K562 (cell line): ENCODE results near the gene SLC6A1. TPM values are rescaled to one million over a fixed set of nuclear protein-coding genes. Genes with fewer than 3 reads are reported as not detected.

Experiments used
- ATAC-seq: fragments of 200-7000 bp; cut with Tn5 transposase; 3 replicates; pipeline ENCODE4 v1.9.1; 2020; ENCODE audit warnings: moderate library complexity
- BruUV-seq: library from RNA; stranded (reverse); fragments of 400-500 nt; replicated peaks from 2 replicates; lab custom pipeline; 2021; lab: Mats Ljungman, UMichigan
- CTCF ChIA-PET: fragments of 300-600 bp; formaldehyde crosslinking; extraction: SDS; loops from one replicate; lab custom pipeline; 2021; ENCODE audit warnings: low intra/inter-chr PET ratio; lab: Yijun Ruan, JAX
- POLR2A ChIA-PET: fragments of 300-600, 350-650 bp; sonication (Branson Sonifier 250); formaldehyde crosslinking; extraction: SDS; loops from one replicate; lab custom pipeline; 2021; ENCODE audit warnings: antibody characterized with exemption, inconsistent platforms; lab: Yijun Ruan, JAX
- DNase-seq, 4 experiments: peaks; one replicate each; pipeline versions ENCODE4 v3.0.0 to v3.0.0-alpha.2; 2011 to 2018; ENCODE audit warnings: low spot score in 3 of 4, mixed read lengths in 3 of 4; ENCODE audit errors: extremely low read depth in 1 of 4
- FAIRE-seq: peaks from 2 replicates; lab custom pipeline; 2011; peaks lifted over from hg19 to GRCh38; lab: Jason Lieb, UNC
- H2AFZ ChIP-seq: 2 replicates; pipeline ENCODE4 v1.6.0; 2011; ENCODE audit warnings: low read depth, low read length, control low read depth, inconsistent platforms
- H3K27ac ChIP-seq: fragments of 200-600 bp; 3 replicates; pipeline ENCODE4 v1.8.0; 2011; ENCODE audit warnings: low read depth, mild to moderate bottlenecking, control low read depth, inconsistent platforms, low read length, moderate library complexity, mixed read lengths; ENCODE audit errors: extremely low read depth
- H3K27me3 ChIP-seq, 2 experiments: fragments of 300-600 bp in 1 of 2; 2 replicates in 1 of 2; 3 replicates in 1 of 2; pipeline versions ENCODE4 v1.6.0 to v1.8.0; 2011; ENCODE audit warnings: inconsistent platforms in 2 of 2, low read length in 2 of 2, mild to moderate bottlenecking in 1 of 2, mixed read lengths in 1 of 2, moderate library complexity in 1 of 2; ENCODE audit not compliant: control insufficient read depth in 2 of 2, insufficient read depth in 2 of 2
- H3K36me3 ChIP-seq: fragments of 300-600 bp; 3 replicates; pipeline ENCODE4 v1.8.0; 2011; ENCODE audit warnings: mild to moderate bottlenecking, low read length, inconsistent platforms; ENCODE audit not compliant: control insufficient read depth, insufficient read depth
- H3K4me1 ChIP-seq, 2 experiments: fragments of 200-600 bp in 1 of 2; replicated peaks in 1 of 2; 2 replicates in 1 of 2; 3 replicates in 1 of 2; pipeline versions ENCODE4 v1.5.1 to v1.8.0; 2011; ENCODE audit warnings: inconsistent platforms in 2 of 2, low read length in 2 of 2, mild to moderate bottlenecking in 1 of 2, mixed read lengths in 1 of 2, moderate library complexity in 1 of 2; ENCODE audit not compliant: control insufficient read depth in 2 of 2, insufficient read depth in 2 of 2
- H3K4me2 ChIP-seq: 2 replicates; pipeline ENCODE4 v1.6.1; 2011; ENCODE audit warnings: low read length, control low read depth, inconsistent platforms, mixed read lengths; ENCODE audit not compliant: insufficient read depth
- H3K4me3 ChIP-seq: fragments of 200-600 bp; sonication (generic), shearing (Covaris generic); 2 replicates; pipeline ENCODE4 v1.5.1; 2016; ENCODE audit warnings: control low read depth, inconsistent platforms
- H3K79me2 ChIP-seq: fragments of 200-600 bp; 3 replicates; pipeline ENCODE4 v1.8.0; 2011; ENCODE audit warnings: low read length, inconsistent platforms; ENCODE audit not compliant: control insufficient read depth, insufficient read depth
- H3K9ac ChIP-seq, 2 experiments: 2 replicates each; pipeline versions ENCODE4 v1.6.0 to v1.6.1; 2011; ENCODE audit warnings: low read depth in 2 of 2, low read length in 2 of 2, control low read depth in 1 of 2, inconsistent platforms in 1 of 2, mild to moderate bottlenecking in 1 of 2, mixed read lengths in 1 of 2; ENCODE audit not compliant: insufficient read depth in 1 of 2
- H3K9me1 ChIP-seq: one replicate; pipeline ENCODE4 v1.6.0; 2011; ENCODE audit warnings: inconsistent platforms, mild to moderate bottlenecking, low read length, moderate library complexity; ENCODE audit not compliant: control insufficient read depth, insufficient read depth
- H3K9me3 ChIP-seq: replicated peaks from 2 replicates; pipeline ENCODE4 v1.5.1; 2011; ENCODE audit warnings: low read depth, low read length, inconsistent platforms; ENCODE audit not compliant: control insufficient read depth, insufficient read depth
- H4K20me1 ChIP-seq: replicated peaks from 2 replicates; pipeline ENCODE4 v1.6.1; 2011; ENCODE audit warnings: low read length, inconsistent platforms, mixed read lengths; ENCODE audit not compliant: control insufficient read depth, insufficient read depth
- CAMTA2 ChIP-seq: fragments of 250-450 bp; sonication (Bioruptor Pico); conservative IDR thresholded peaks from 2 replicates; pipeline ENCODE4 v1.5.1; 2022
- CEBPG ChIP-seq, 3 experiments: fragments of 200-800 bp in 1 of 3; sonication (Bioruptor generic) in 1 of 3; sonication (generic) in 1 of 3; formaldehyde crosslinking in 1 of 3; IDR thresholded peaks in 2 of 3; conservative IDR thresholded peaks in 1 of 3; 2 replicates each; pipeline versions ENCODE4 v1.6.1 to v1.8.0; 2016 to 2022; ENCODE audit warnings: missing compliant biosample characterization in 2 of 3, missing genetic modification characterization in 2 of 3, mild to moderate bottlenecking in 1 of 3, missing genetic modification reagents in 1 of 3
- HDAC2 ChIP-seq: fragments of 450-650 bp; IDR thresholded peaks from 2 replicates; pipeline ENCODE4 v1.6.1; 2016; ENCODE audit warnings: mild to moderate bottlenecking
- HNRNPL ChIP-seq: fragments of 200-400 bp; formaldehyde crosslinking; IDR thresholded peaks from 2 replicates; pipeline ENCODE4 v1.6.1; 2017; ENCODE audit warnings: low read depth, mild to moderate bottlenecking, low read length
- NFXL1 ChIP-seq: fragments of 450-650 bp; formaldehyde crosslinking; IDR thresholded peaks from 2 replicates; pipeline ENCODE4 v1.4.0; 2021; ENCODE audit warnings: mild to moderate bottlenecking
- RAD21 ChIP-seq, 2 experiments: fragments of 250-450 bp in 1 of 2; fragments of 450-650 bp in 1 of 2; sonication (Bioruptor Pico) in 1 of 2; formaldehyde crosslinking in 1 of 2; IDR thresholded peaks in 1 of 2; conservative IDR thresholded peaks in 1 of 2; 2 replicates each; pipeline versions ENCODE4 v1.4.0 to v1.8.0; 2020 to 2022; ENCODE audit warnings: mild to moderate bottlenecking in 2 of 2, moderate library complexity in 1 of 2
- SMAD4 ChIP-seq: fragments of 250-450 bp; sonication (Bioruptor Pico); conservative IDR thresholded peaks from 2 replicates; pipeline ENCODE4 v1.8.0; 2021; ENCODE audit warnings: inconsistent platforms, mild to moderate bottlenecking, moderate library complexity
- ZBTB8A ChIP-seq: fragments of 450-650 bp; IDR thresholded peaks from 2 replicates; pipeline ENCODE4 v1.6.1; 2018; ENCODE audit warnings: mild to moderate bottlenecking, moderate library complexity; ENCODE audit not compliant: partially characterized antibody
- ZFP1 ChIP-seq: fragments of 450-650 bp; formaldehyde crosslinking; IDR thresholded peaks from 2 replicates; pipeline ENCODE4 v1.4.0; 2020; ENCODE audit warnings: mild to moderate bottlenecking, mixed read lengths
- ZNF174 ChIP-seq: fragments of 250-450 bp; sonication (Bioruptor Pico); IDR thresholded peaks from 2 replicates; pipeline ENCODE4 v1.4.0; 2020; ENCODE audit warnings: mild to moderate bottlenecking
- ZNF175 ChIP-seq: fragments of 200-800 bp; sonication (Bioruptor generic); IDR thresholded peaks from 2 replicates; pipeline ENCODE4 v1.6.1; 2016; ENCODE audit warnings: low read depth, mild to moderate bottlenecking, missing genetic modification characterization, missing compliant biosample characterization
- ZNF3 ChIP-seq: fragments of 250-450 bp; sonication (Bioruptor Pico); IDR thresholded peaks from 2 replicates; pipeline ENCODE4 v1.5.0; 2021; ENCODE audit warnings: mild to moderate bottlenecking, moderate library complexity
- ZNF512 ChIP-seq: IDR thresholded peaks from 2 replicates; pipeline ENCODE4 v1.6.1; 2016; ENCODE audit warnings: missing genetic modification characterization, missing compliant biosample characterization
- ZNF57 ChIP-seq: fragments of 450-650 bp; formaldehyde crosslinking; IDR thresholded peaks from 2 replicates; pipeline ENCODE4 v1.4.0; 2020; ENCODE audit warnings: mild to moderate bottlenecking, moderate library complexity
- WGBS: fragments of 100-300 bp; shearing (Covaris generic); methylation state at CpG from one replicate; pipeline ENCODE4 v1.1.6; 2016; ENCODE audit warnings: low coverage, mixed read lengths; ENCODE audit not compliant: insufficient coverage; ENCODE audit errors: missing lambda C conversion rate; 5-methylcytosine and 5-hydroxymethylcytosine counted together
- in situ Hi-C: fragments of 300-500 bp; cut with MboI; formaldehyde crosslinking; loops from 4 replicates; pipeline ENCODE4 v1.15.0; 2018; ENCODE audit warnings: inconsistent platforms, mixed read lengths
- intact Hi-C: fragments of 100-400 bp; cut with micrococcal nuclease; formaldehyde crosslinking; loops from 2 replicates; pipeline ENCODE4 v1.14.2; 2022
- polyA plus RNA-seq, 8 experiments: library from polyadenylated mRNA; depleted of rRNA in 4 of 8; stranded (reverse) in 5 of 8; unstranded in 3 of 8; fragments of >200 nt; fragmentation: Nextera tagmentation in 2 of 8; fragmentation: Illumina TruSeq in 1 of 8; extraction: Ambion mirVana in 2 of 8; extraction: Trizol in 1 of 8; gene quantifications; 2 replicates each; pipeline versions ENCODE4 v1.2.1 to v1.2.3, GENCODE V29; 2011 to 2014; ENCODE audit warnings: inconsistent platforms in 1 of 8, missing spikeins in 1 of 8
- total RNA-seq, 7 experiments: library from RNA; depleted of rRNA in 6 of 7; stranded (reverse); fragments of >200 nt in 6 of 7; fragmentation: Illumina TruSeq in 2 of 7; extraction: Trizol in 2 of 7; gene quantifications; 2 replicates each; pipeline versions ENCODE4 v1.2.1 to v1.2.3, GENCODE V29; 2011 to 2021; ENCODE audit warnings: low replicate concordance in 1 of 7
- TF ChIP-seq, protein P1 (sequence below): sonication (generic); formaldehyde crosslinking; IDR thresholded peaks from 2 replicates; pipeline ENCODE4 v1.8.0; 2022; ENCODE audit warnings: mild to moderate bottlenecking, missing genetic modification reagents, borderline replicate concordance

The SLC6A1 gene
- total and polyA plus RNA-seq, 9 of the 15 experiments (the other 6 are each of a cell fraction or from before 2014, with no cell fraction given) = not detected

DNA sequence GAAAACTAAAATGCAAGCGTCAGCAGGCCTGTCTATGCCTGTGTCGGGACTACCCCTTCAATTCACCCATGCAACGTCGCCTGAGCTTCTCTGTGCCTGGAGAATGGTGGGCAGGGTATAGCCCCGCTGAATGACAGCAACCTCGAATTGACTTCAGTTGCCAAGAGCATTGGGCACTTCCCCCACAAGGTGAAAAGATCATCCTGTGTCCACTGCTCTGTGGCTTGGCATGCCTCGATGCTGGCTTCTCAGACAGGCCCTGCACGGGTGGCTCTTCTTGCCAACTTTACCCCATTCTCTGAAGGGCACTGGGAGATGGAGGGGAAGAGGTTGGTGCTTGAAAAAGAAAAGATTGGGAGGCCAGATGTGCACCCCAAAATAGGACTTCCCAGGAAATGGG is 3.3 kb downstream of the SLC6A1 start:
- DNase-seq (no peak), ATAC-seq (no peak), FAIRE-seq (no peak)
- Histone ChIP-seq H3K9me3 (no peaks in the 10 kb centered on the region), H3K79me2 (no peaks in the 10 kb centered on the region), H3K27ac (no peak overlapping the region), H3K4me1 (peaks cover 3 to 6% of the 10 kb centered on the region in 2 experiments; a peak in 3 of 5 replicates), H4K20me1 (peaks cover 21% of the 10 kb centered on the region; the same call in 1 of the 2 replicates), H2AFZ (no peak overlapping the region), H3K36me3 (no peaks in the 10 kb centered on the region), H3K4me2 (no peak overlapping the region), H3K4me3 (no peak overlapping the region), H3K9me1 (no peaks in the 10 kb centered on the region), H3K9ac (no peak overlapping the region), H3K27me3 (peaks cover 13 to 60% of the 10 kb centered on the region in 2 experiments; a peak in 3 of 5 replicates)
- ChIA-PET POLR2A (interaction anchor here (1.0 kb wide), 1 partner anchor 9 kb away, joined by 3 read pairs; no protein-coding TSS in a partner anchor), CTCF (no interaction called here)
- in situ Hi-C loops = no loop called here
- under 1% methylated on average over 8 of the region's 8 CpGs for WGBS
- intact Hi-C loops = no loop called here
- TF ChIP-seq, protein P1, sequence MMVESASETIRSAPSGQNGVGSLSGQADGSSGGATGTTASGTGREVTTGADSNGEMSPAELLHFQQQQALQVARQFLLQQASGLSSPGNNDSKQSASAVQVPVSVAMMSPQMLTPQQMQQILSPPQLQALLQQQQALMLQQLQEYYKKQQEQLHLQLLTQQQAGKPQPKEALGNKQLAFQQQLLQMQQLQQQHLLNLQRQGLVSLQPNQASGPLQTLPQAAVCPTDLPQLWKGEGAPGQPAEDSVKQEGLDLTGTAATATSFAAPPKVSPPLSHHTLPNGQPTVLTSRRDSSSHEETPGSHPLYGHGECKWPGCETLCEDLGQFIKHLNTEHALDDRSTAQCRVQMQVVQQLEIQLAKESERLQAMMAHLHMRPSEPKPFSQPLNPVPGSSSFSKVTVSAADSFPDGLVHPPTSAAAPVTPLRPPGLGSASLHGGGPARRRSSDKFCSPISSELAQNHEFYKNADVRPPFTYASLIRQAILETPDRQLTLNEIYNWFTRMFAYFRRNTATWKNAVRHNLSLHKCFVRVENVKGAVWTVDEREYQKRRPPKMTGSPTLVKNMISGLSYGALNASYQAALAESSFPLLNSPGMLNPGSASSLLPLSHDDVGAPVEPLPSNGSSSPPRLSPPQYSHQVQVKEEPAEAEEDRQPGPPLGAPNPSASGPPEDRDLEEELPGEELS (CRISPR knock-in tag) = no peak
- TF ChIP-seq CAMTA2 (no peak), RAD21 (CRISPR knock-in tag; conservative IDR thresholded peaks at IDR 0.05 in 1 of 2, IDR thresholded peaks at IDR 0.05 in 1 of 2) (no peak), ZFP1 (CRISPR knock-in tag) (no peak), SMAD4 (CRISPR knock-in tag) (no peak), HNRNPL (no peak), NFXL1 (no peak), ZNF175 (CRISPR knock-in tag) (no peak), ZNF512 (tag) (no peak), ZNF3 (CRISPR knock-in tag) (no peak), HDAC2 (no peak), ZNF174 (CRISPR knock-in tag) (no peak), CEBPG (CRISPR knock-in tag; IDR thresholded peaks at IDR 0.05) (no peak), CEBPG (tag; conservative IDR thresholded peaks at IDR 0.05 in 1 of 2, IDR thresholded peaks at IDR 0.05 in 1 of 2) (no peak), ZBTB8A (no peak), ZNF57 (CRISPR knock-in tag) (no peak)
- no TSS peak for BruUV-seq
